Colonic mucosa (tissue), 4 donors: ENCODE data around the gene CPM. TPM values are rescaled to one million over a fixed set of nuclear protein-coding genes. Genes with fewer than 3 reads are reported as not detected.

Experiments
- DNase-seq: peaks from one replicate; pipeline ENCODE4 v3.0.0-alpha.2; 2020
- H3K27ac ChIP-seq: fragments of 200-600 bp; one replicate; pipeline ENCODE4 v1.8.0; 2021
- H3K27me3 ChIP-seq: fragments of 200-600 bp; one replicate; pipeline ENCODE4 v1.8.0; 2021
- H3K36me3 ChIP-seq: fragments of 200-600 bp; one replicate; pipeline ENCODE4 v1.8.0; 2021
- H3K4me1 ChIP-seq: fragments of 200-600 bp; one replicate; pipeline ENCODE4 v1.8.0; 2021; ENCODE audit warnings: mild to moderate bottlenecking
- H3K4me3 ChIP-seq: fragments of 200-600 bp; one replicate; pipeline ENCODE4 v1.8.0; 2021
- H3K9ac ChIP-seq, 2 donors: one replicate each; pipeline ENCODE4 v1.7.0; 2013; ENCODE audit warnings: control low read depth in 2 of 2, low read depth in 2 of 2, low read length in 2 of 2
- H3K9me3 ChIP-seq: fragments of 200-600 bp; one replicate; pipeline ENCODE4 v1.8.0; 2021
- intact Hi-C: fragments of 100-400 bp; cut with DNase I; formaldehyde crosslinking; loops from one replicate; pipeline ENCODE4 v1.14.1; 2022
- total RNA-seq, 2 donors: library from RNA; stranded (reverse); fragmentation: NEBNext Ultra II Directional in 1 of 2; extraction: Animal tissue kit (Norgen Biotek cat#: 25700) in 1 of 2; gene quantifications; one replicate each; pipeline ENCODE4 v1.2.1, GENCODE V29; 2021
- TF ChIP-seq, protein P1 (sequence below): fragments of 200-600 bp; IDR thresholded peaks from one replicate; pipeline ENCODE4 v1.8.0; 2022; ENCODE audit warnings: antibody characterized with exemption, mild to moderate bottlenecking
- donor health status: healthy.
- donor health status: DM: no; HTN: no; CAD: no.
- donor health status: DM: no; HTN: no; CAD: no.

The CPM gene
- total RNA-seq, 2 donors from 2014 or later, result 30.0 to 40.3 TPM

DNA sequence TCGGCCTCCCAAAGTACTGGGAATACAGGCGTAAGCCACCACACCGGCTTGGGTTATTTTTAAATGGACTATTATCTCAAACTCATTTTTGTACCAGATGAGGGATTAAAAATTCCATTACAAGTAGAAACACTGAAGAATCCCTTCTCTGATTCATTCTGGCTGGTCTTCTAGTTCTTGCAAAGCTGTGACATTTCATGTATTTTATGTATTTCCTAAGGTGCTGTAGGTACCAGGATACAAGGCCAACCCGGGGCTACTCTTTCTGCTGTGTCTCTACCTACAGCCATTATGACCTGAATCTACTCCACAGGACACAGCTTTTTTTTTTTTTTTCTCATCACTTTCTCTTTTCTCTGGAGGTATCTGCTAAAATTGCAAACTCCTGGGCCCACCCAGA lies 24.9 kb downstream of the CPM start:
- Histone ChIP-seq H3K9me3 (no peaks in the 10 kb centered on the region), H3K36me3 (no peaks in the 10 kb centered on the region), H3K9ac (no peak overlapping the region), H3K4me3 (no peak overlapping the region), H3K27me3 (no peaks in the 10 kb centered on the region), H3K4me1 (no peaks in the 10 kb centered on the region), H3K27ac (no peak overlapping the region)
- TF ChIP-seq, protein P1, sequence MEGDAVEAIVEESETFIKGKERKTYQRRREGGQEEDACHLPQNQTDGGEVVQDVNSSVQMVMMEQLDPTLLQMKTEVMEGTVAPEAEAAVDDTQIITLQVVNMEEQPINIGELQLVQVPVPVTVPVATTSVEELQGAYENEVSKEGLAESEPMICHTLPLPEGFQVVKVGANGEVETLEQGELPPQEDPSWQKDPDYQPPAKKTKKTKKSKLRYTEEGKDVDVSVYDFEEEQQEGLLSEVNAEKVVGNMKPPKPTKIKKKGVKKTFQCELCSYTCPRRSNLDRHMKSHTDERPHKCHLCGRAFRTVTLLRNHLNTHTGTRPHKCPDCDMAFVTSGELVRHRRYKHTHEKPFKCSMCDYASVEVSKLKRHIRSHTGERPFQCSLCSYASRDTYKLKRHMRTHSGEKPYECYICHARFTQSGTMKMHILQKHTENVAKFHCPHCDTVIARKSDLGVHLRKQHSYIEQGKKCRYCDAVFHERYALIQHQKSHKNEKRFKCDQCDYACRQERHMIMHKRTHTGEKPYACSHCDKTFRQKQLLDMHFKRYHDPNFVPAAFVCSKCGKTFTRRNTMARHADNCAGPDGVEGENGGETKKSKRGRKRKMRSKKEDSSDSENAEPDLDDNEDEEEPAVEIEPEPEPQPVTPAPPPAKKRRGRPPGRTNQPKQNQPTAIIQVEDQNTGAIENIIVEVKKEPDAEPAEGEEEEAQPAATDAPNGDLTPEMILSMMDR, result no peak
- intact Hi-C loops, result no loop called here
- no peak for DNase-seq

DNA sequence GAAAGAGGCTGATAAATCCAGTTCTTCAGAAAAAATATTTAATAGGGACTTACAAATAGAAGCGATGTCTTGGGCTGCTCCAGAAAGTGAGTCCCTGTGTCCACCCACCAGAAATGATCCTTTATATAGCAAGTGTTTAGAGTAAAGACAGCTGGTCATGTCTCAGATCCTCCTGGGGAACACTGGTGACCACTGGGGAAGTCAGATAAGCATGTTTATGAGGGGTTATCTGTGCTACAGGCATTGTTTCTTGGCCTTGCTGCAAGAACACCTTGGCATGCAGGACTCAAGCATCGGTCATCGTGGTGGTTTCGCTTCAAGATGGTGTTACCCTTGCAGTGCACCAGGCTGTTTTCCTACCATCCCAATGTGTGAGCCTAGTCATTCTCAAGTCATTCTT lies 27.2 kb downstream of the CPM start:
- intact Hi-C loops, result no loop called here
- Histone ChIP-seq H3K36me3 (no peaks in the 10 kb centered on the region), H3K4me3 (no peak overlapping the region), H3K27me3 (no peaks in the 10 kb centered on the region), H3K4me1 (no peaks in the 10 kb centered on the region), H3K9me3 (no peaks in the 10 kb centered on the region), H3K27ac (no peak overlapping the region), H3K9ac (no peak overlapping the region)
- no peak for DNase-seq
- TF ChIP-seq, protein P1, result no peak

DNA sequence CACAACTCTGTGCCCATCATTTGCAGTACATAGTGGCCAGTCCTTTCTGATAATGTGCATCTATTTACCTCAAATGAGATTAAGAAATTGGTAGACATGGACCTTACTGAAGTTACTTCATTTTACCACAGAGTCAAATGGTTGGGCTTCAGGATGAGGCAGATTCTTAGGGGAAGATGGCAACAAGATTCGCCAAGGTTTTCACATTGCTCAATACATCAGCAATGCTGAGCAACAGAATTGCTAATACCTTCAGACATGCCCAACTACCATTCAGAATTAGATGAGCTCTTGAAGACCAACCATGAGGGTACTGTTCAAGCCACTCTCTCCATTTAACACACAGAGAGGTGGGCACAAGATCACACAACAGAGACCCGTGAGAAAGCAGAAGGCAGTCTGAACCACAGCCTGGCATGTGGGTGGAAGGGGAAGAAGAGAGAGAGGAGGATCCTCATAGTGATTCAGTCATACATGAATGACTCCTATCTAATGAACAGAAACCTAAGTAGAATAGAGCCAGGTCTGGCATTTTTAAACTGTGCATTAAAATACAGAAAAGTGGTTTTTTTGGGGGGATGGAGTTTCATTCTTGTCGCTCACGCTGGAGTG lies 28.5 kb downstream of the CPM start:
- intact Hi-C loops, result no loop called here
- DNase-seq, result no peak
- TF ChIP-seq, protein P1, result no peak
- H3K4me3 ChIP-seq, result no peak overlapping the region
- H3K4me1 ChIP-seq, result no peaks in the 10 kb centered on the region
- H3K27ac ChIP-seq, result no peak overlapping the region
- no peaks in the 10 kb centered on the region for H3K9me3 ChIP-seq
- H3K27me3 ChIP-seq, result no peaks in the 10 kb centered on the region
- no peaks in the 10 kb centered on the region for H3K36me3 ChIP-seq
- H3K9ac ChIP-seq, result no peak overlapping the region

DNA sequence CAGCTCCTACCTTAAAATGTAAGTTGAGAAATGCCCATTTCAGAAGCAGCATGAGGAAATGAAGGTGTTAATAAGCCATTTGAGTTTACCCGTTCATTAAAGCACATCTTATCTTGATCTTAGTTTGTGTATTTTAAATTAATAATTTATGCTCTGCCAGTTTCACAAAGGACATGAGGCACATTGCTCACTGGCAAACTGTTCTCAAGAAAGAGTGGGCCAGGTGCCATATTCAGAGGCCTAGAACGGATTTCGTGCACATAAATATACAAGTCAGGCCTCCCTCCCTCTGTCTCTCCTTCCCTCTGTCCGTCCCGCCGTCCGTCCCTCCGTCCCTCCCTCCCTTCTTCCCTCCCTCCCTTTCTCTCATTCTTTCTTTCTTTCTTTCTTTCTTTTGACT lies 29.5 kb downstream of the CPM start:
- no peak for DNase-seq
- Histone ChIP-seq H3K9me3 (no peaks in the 10 kb centered on the region), H3K27me3 (no peaks in the 10 kb centered on the region), H3K9ac (no peak overlapping the region), H3K4me1 (no peaks in the 10 kb centered on the region), H3K27ac (no peak overlapping the region), H3K36me3 (no peaks in the 10 kb centered on the region), H3K4me3 (no peak overlapping the region)
- TF ChIP-seq, protein P1, result no peak
- intact Hi-C loops, result no loop called here

DNA sequence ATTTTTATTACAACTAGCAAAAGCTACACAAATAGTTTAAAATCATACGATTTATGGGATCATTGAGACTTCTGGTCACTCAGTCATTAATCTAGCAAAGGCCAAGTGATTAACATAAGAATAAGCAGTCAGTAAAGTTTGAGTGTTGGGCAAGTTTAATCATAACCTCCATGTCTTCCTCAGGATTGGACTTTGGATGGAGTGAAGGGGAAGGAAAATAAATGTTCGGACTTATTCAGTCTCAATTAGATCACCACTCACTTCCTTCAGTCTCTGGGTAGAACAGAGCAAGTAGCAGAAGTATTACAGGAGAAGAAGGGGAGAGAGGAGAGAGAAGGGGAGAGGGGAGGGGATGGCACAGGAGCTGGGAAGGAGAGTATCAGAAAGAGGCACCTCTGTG lies 31.4 kb downstream of the CPM start:
- H3K9me3 ChIP-seq, result no peaks in the 10 kb centered on the region
- no peaks in the 10 kb centered on the region for H3K4me1 ChIP-seq
- intact Hi-C loops, result no loop called here
- no peaks in the 10 kb centered on the region for H3K36me3 ChIP-seq
- no peak overlapping the region for H3K27ac ChIP-seq
- TF ChIP-seq, protein P1, result no peak
- H3K9ac ChIP-seq, result no peak overlapping the region
- DNase-seq, result no peak
- no peak overlapping the region for H3K4me3 ChIP-seq
- H3K27me3 ChIP-seq, result no peaks in the 10 kb centered on the region
